SK-N-SH (cell line): ENCODE measurements around the gene FOSL1. TPM values are rescaled to one million over a fixed set of nuclear protein-coding genes. Genes with fewer than 3 reads are reported as not detected.

Source experiments
- CTCF ChIA-PET: fragments of 300-600, 350-600 bp; formaldehyde crosslinking; extraction: SDS; loops from one replicate; lab custom pipeline; 2021; lab: Yijun Ruan, JAX
- POLR2A ChIA-PET: fragments of 350-600 bp; sonication (Branson Sonifier 250); formaldehyde crosslinking; extraction: SDS; loops from one replicate; lab custom pipeline; 2020; ENCODE audit warnings: antibody characterized with exemption, inconsistent platforms; lab: Yijun Ruan, JAX
- DNase-seq: peaks from one replicate; pipeline ENCODE4 v3.0.0; 2012
- H2AFZ ChIP-seq: fragments of 200-600 bp; sonication (generic); 2 replicates; pipeline ENCODE4 v1.8.1; 2016; ENCODE audit warnings: antibody characterized with exemption, mild to moderate bottlenecking, low read depth
- H3F3A ChIP-seq: fragments of 200-600 bp; sonication (generic); replicated peaks from 2 replicates; pipeline ENCODE3; 2016; ENCODE audit warnings: antibody characterized with exemption, mild to moderate bottlenecking; ENCODE audit not compliant: insufficient read depth
- H3K27ac ChIP-seq, 2 experiments: fragments of 200-500 bp in 1 of 2; fragments of 200-600 bp in 1 of 2; sonication (Bioruptor generic) in 1 of 2; sonication (generic), shearing (Covaris generic) in 1 of 2; 2 replicates each; pipeline versions ENCODE4 v1.5.1 to v1.6.1; 2014 to 2016; ENCODE audit warnings: low read depth in 2 of 2, inconsistent platforms in 1 of 2, low read length in 1 of 2, mild to moderate bottlenecking in 1 of 2, mixed read lengths in 1 of 2
- H3K27me3 ChIP-seq: fragments of 200-600 bp; sonication (generic), shearing (Covaris generic); 2 replicates; pipeline ENCODE4 v1.6.1; 2016; ENCODE audit warnings: mixed run types; ENCODE audit not compliant: insufficient read depth
- H3K36me3 ChIP-seq, 2 experiments: fragments of 200-500 bp in 1 of 2; fragments of 200-600 bp in 1 of 2; sonication (Bioruptor generic) in 1 of 2; sonication (generic) in 1 of 2; replicated peaks in 1 of 2; 2 replicates each; pipeline versions ENCODE3 to v1.5.1; 2014 to 2016; ENCODE audit warnings: low read length in 1 of 2, mild to moderate bottlenecking in 1 of 2; ENCODE audit not compliant: insufficient read depth in 2 of 2, control insufficient read depth in 1 of 2
- H3K4me1 ChIP-seq, 2 experiments: fragments of 200-500 bp in 1 of 2; fragments of 200-600 bp in 1 of 2; sonication (Bioruptor generic) in 1 of 2; sonication (generic), shearing (Covaris generic) in 1 of 2; 2 replicates each; pipeline versions ENCODE4 v1.5.1 to v1.6.1; 2014 to 2016; ENCODE audit warnings: low read depth in 1 of 2, low read length in 1 of 2, mixed run types in 1 of 2; ENCODE audit not compliant: insufficient read depth in 2 of 2, control insufficient read depth in 1 of 2
- H3K4me2 ChIP-seq: fragments of 200-600 bp; sonication (generic), shearing (Covaris generic); 2 replicates; pipeline ENCODE4 v1.6.1; 2017; ENCODE audit warnings: mixed run types
- H3K4me3 ChIP-seq, 2 experiments: fragments of 200-500 bp in 1 of 2; fragments of 200-600 bp in 1 of 2; sonication (Bioruptor generic) in 1 of 2; sonication (generic), shearing (Covaris generic) in 1 of 2; 2 replicates each; pipeline versions ENCODE4 v1.5.1 to v1.8.1; 2014 to 2016; ENCODE audit warnings: low read depth in 2 of 2, inconsistent platforms in 1 of 2, low read length in 1 of 2, mild to moderate bottlenecking in 1 of 2, mixed read lengths in 1 of 2, moderate library complexity in 1 of 2
- H3K79me2 ChIP-seq: fragments of 200-600 bp; sonication (generic); 2 replicates; pipeline ENCODE4 v1.8.1; 2017; ENCODE audit warnings: mild to moderate bottlenecking; ENCODE audit not compliant: insufficient read depth
- H3K9ac ChIP-seq: fragments of 200-600 bp; sonication (generic); 2 replicates; pipeline ENCODE4 v1.6.1; 2017; ENCODE audit warnings: mixed run types
- H3K9me2 ChIP-seq: fragments of 200-600 bp; sonication (generic); 2 replicates; pipeline ENCODE4 v1.6.1; 2017; ENCODE audit warnings: mixed run types
- H3K9me3 ChIP-seq: fragments of 200-600 bp; sonication (generic); 2 replicates; pipeline ENCODE4 v1.6.1; 2017; ENCODE audit warnings: mixed run types, mild to moderate bottlenecking, moderate library complexity
- H4K20me1 ChIP-seq: fragments of 200-600 bp; sonication (generic); 2 replicates; pipeline ENCODE4 v1.6.1; 2017; ENCODE audit warnings: mild to moderate bottlenecking, mixed run types; ENCODE audit not compliant: insufficient read depth
- ELF1 ChIP-seq: IDR thresholded peaks from 2 replicates; pipeline ENCODE4 v1.4.0; 2012
- EZH2phosphoT487 ChIP-seq: fragments of 200-600 bp; sonication (generic); IDR thresholded peaks from 2 replicates; pipeline ENCODE4 v1.6.1; 2017; ENCODE audit warnings: low read depth, mixed run types, mild to moderate bottlenecking, antibody characterized with exemption, moderate library complexity, borderline replicate concordance
- FOSL2 ChIP-seq: IDR thresholded peaks from 2 replicates; pipeline ENCODE4 v1.4.0; 2012; ENCODE audit warnings: low read depth, mild to moderate bottlenecking, moderate library complexity, borderline replicate concordance
- FOXJ3 ChIP-seq: sonication (generic); formaldehyde crosslinking; IDR thresholded peaks from 2 replicates; pipeline ENCODE4 v1.5.1; 2020; ENCODE audit warnings: mild to moderate bottlenecking, missing genetic modification reagents
- FOXM1 ChIP-seq: IDR thresholded peaks from 2 replicates; pipeline ENCODE4 v1.4.0; 2012; ENCODE audit warnings: low read depth, mild to moderate bottlenecking
- GABPA ChIP-seq: IDR thresholded peaks from 2 replicates; pipeline ENCODE4 v1.4.0; 2012; ENCODE audit warnings: low read depth, mild to moderate bottlenecking
- RCOR1 ChIP-seq: fragments of 150-350 bp; IDR thresholded peaks from 2 replicates; pipeline ENCODE4 v1.6.1; 2017; ENCODE audit warnings: antibody characterized with exemption, low read length
- REST ChIP-seq: IDR thresholded peaks from 2 replicates; pipeline ENCODE4 v1.6.1; 2012; ENCODE audit warnings: mild to moderate bottlenecking, low read depth, low read length, moderate library complexity
- RFX5 ChIP-seq: IDR thresholded peaks from 2 replicates; pipeline ENCODE4 v1.6.1; 2012; ENCODE audit warnings: mild to moderate bottlenecking, improper control_type of control experiment, low read length
- RXRA ChIP-seq: IDR thresholded peaks from 2 replicates; pipeline ENCODE4 v1.4.0; 2012; ENCODE audit warnings: low read depth, mild to moderate bottlenecking, borderline replicate concordance
- SIN3A ChIP-seq: IDR thresholded peaks from 2 replicates; pipeline ENCODE4 v1.6.1; 2012; ENCODE audit warnings: low read depth, mild to moderate bottlenecking, low read length, moderate library complexity, borderline replicate concordance
- SMC3 ChIP-seq: IDR thresholded peaks from 2 replicates; pipeline ENCODE4 v1.6.1; 2012; ENCODE audit warnings: low read depth, low read length, improper control_type of control experiment
- TAF1 ChIP-seq: IDR thresholded peaks from 2 replicates; pipeline ENCODE4 v1.6.1; 2012; ENCODE audit warnings: low read depth, mild to moderate bottlenecking, low read length, moderate library complexity, borderline replicate concordance
- TEAD4 ChIP-seq: IDR thresholded peaks from 2 replicates; pipeline ENCODE4 v1.4.0; 2012; ENCODE audit warnings: mild to moderate bottlenecking, borderline replicate concordance; ENCODE audit not compliant: insufficient read depth
- WGBS: methylation state at CpG from one replicate; pipeline ENCODE4 v1.1.6; 2017; ENCODE audit warnings: low lambda C conversion rate; 5-methylcytosine and 5-hydroxymethylcytosine counted together
- polyA plus RNA-seq, 3 experiments: library from polyadenylated mRNA; depleted of rRNA; stranded (reverse); fragments of >200 nt; gene quantifications; 2 replicates each; pipeline ENCODE4 v1.2.3, GENCODE V29; 2012
- TF ChIP-seq, protein P1 (sequence below): fragments of 200-600 bp; sonication (generic); IDR thresholded peaks from 2 replicates; pipeline ENCODE4 v1.6.1; 2017; ENCODE audit warnings: antibody characterized with exemption, mild to moderate bottlenecking, moderate library complexity
- TF ChIP-seq, protein P2 (sequence below): IDR thresholded peaks from 2 replicates; pipeline ENCODE4 v1.4.0; 2012; ENCODE audit warnings: low read depth, borderline replicate concordance
- TF ChIP-seq, protein P3 (sequence below): fragments of 150-350 bp; IDR thresholded peaks from 2 replicates; pipeline ENCODE4 v1.6.1; 2016; ENCODE audit warnings: mild to moderate bottlenecking, low read depth, low read length
- TF ChIP-seq, protein P4 (sequence below): IDR thresholded peaks from 2 replicates; pipeline ENCODE4 v1.4.0; 2012; ENCODE audit warnings: low read depth

Gene FOSL1
- polyA plus RNA-seq, 1 of the 3 experiments (the other 2 are of a cell fraction), result 30.1 TPM

DNA sequence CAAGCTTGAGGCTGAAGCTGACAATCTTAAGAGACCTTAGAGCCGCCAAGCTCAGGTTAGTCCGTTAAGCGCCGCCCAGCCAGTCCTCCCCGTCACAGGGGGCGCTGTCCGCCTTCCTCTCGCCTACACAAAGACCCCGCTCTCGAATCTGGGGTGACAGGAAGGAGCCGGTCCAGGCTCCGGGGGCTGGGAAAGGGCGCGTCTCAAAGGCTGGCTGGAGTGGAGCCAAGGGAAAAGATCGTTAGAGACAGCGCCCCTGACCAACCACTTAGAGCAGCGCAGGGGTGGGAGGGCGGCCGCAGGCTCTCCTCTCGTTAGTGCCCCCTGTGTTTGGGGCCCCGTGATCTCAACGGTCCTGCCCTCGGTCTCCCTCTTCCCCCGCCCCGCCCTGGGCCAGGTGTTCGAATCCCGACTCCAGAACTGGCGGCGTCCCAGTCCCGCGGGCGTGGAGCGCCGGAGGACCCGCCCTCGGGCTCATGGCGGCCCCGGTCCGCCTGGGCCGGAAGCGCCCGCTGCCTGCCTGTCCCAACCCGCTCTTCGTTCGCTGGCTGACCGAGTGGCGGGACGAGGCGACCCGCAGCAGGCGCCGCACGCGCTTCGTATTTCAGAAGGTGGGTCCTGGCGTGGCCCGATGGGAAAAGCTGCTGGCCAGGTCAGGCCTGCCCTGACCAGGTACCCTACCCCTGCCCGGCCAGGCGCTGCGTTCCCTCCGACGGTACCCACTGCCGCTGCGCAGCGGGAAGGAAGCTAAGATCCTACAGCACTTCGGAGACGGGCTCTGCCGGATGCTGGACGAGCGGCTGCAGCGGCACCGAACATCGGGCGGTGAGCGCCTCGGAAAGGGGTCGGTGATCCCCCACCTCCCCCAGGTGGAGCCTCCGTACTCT, 39.7 kb downstream of the FOSL1 start, which contains the start of gene MUS81 (continued):
- TF ChIP-seq EZH2phosphoT487, result no peak
- no peak for TF ChIP-seq FOSL2
- TF ChIP-seq REST, result peak; percentile 44; the same call in 1 of the 2 replicates
- TF ChIP-seq RCOR1, result peak; percentile 64
- TF ChIP-seq SIN3A, result peak; percentile 96
- no peak for TF ChIP-seq FOXM1
- TF ChIP-seq TEAD4, result no peak
- peak; percentile 83 for TF ChIP-seq ELF1
- TF ChIP-seq GABPA, result peak; percentile 84
- TF ChIP-seq, all 33 proteins: peak for 19

- Histone ChIP-seq H3K36me3 (peaks cover 28 to 51% of the 10 kb centered on the region in 2 experiments), H3K4me3 (peak overlapping the region; percentile 97 to 99), H4K20me1 (peaks cover 27% of the 10 kb centered on the region), H3K27me3 (no peaks in the 10 kb centered on the region), H3K9me2 (no peaks in the 10 kb centered on the region), H3K4me1 (peaks cover 10 to 29% of the 10 kb centered on the region in 2 experiments), H2AFZ (peak overlapping the region; percentile 64; the same call in 1 of the 2 replicates), H3K4me2 (peak overlapping the region; percentile 99), H3K9me3 (no peaks in the 10 kb centered on the region), H3F3A (peaks cover 44% of the 10 kb centered on the region), H3K27ac (peak overlapping the region; percentile 93), H3K79me2 (peaks cover 72% of the 10 kb centered on the region), H3K9ac (peak overlapping the region; percentile 86)
- WGBS, result 6% methylated on average over 16 of the region's 16 CpGs
- no peak for DNase-seq
- ChIA-PET CTCF (interaction anchor here (0.7 to 18.4 kb wide), 24 partner anchors 9 to 318 kb away, joined by 3 to 374 read pairs (median 4); partner anchors contain the start of genes BANF1, C11orf68, CCDC85B and CTSW), POLR2A (interaction anchor here (0.6 to 5.0 kb wide), 14 partner anchors 9 to 1081 kb away, joined by 3 to 59 read pairs (median 5); partner anchors contain the start of genes BANF1, CCDC85B, CTSW and EIF1AD)
- TF ChIP-seq SIN3A (no peak), ELF1 (no peak), TAF1 (no peak), SMC3 (no peak), FOXJ3 (no peak), RCOR1 (no peak), TEAD4 (no peak), RFX5 (no peak), RXRA (no peak)
- TF ChIP-seq, protein P1, sequence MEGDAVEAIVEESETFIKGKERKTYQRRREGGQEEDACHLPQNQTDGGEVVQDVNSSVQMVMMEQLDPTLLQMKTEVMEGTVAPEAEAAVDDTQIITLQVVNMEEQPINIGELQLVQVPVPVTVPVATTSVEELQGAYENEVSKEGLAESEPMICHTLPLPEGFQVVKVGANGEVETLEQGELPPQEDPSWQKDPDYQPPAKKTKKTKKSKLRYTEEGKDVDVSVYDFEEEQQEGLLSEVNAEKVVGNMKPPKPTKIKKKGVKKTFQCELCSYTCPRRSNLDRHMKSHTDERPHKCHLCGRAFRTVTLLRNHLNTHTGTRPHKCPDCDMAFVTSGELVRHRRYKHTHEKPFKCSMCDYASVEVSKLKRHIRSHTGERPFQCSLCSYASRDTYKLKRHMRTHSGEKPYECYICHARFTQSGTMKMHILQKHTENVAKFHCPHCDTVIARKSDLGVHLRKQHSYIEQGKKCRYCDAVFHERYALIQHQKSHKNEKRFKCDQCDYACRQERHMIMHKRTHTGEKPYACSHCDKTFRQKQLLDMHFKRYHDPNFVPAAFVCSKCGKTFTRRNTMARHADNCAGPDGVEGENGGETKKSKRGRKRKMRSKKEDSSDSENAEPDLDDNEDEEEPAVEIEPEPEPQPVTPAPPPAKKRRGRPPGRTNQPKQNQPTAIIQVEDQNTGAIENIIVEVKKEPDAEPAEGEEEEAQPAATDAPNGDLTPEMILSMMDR, result no peak
- TF ChIP-seq, protein P2, sequence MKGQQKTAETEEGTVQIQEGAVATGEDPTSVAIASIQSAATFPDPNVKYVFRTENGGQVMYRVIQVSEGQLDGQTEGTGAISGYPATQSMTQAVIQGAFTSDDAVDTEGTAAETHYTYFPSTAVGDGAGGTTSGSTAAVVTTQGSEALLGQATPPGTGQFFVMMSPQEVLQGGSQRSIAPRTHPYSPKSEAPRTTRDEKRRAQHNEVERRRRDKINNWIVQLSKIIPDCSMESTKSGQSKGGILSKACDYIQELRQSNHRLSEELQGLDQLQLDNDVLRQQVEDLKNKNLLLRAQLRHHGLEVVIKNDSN, result no peak
- TF ChIP-seq, protein P3, sequence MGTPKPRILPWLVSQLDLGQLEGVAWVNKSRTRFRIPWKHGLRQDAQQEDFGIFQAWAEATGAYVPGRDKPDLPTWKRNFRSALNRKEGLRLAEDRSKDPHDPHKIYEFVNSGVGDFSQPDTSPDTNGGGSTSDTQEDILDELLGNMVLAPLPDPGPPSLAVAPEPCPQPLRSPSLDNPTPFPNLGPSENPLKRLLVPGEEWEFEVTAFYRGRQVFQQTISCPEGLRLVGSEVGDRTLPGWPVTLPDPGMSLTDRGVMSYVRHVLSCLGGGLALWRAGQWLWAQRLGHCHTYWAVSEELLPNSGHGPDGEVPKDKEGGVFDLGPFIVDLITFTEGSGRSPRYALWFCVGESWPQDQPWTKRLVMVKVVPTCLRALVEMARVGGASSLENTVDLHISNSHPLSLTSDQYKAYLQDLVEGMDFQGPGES, result no peak
- TF ChIP-seq, protein P4, sequence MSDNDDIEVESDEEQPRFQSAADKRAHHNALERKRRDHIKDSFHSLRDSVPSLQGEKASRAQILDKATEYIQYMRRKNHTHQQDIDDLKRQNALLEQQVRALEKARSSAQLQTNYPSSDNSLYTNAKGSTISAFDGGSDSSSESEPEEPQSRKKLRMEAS, result no peak
- TF ChIP-seq, all 33 proteins: peak for 0
Measured at GRCh38 chr11:65859812-65860277, 40.3 kb downstream of the FOSL1 start.
